Left ventricle myocardium inferior (tissue), 1 donor: ENCODE results near the gene NOL6. TPM values are rescaled to one million over a fixed set of nuclear protein-coding genes. Genes with fewer than 3 reads are reported as not detected.

Experiments
- DNase-seq: peaks from one replicate; pipeline ENCODE4 v3.0.0-alpha.2; 2020
- H3K27ac ChIP-seq: fragments of 200-600 bp; replicated peaks from 2 replicates; pipeline ENCODE4 v1.8.0; 2021
- H3K27me3 ChIP-seq: fragments of 200-600 bp; 2 replicates; pipeline ENCODE4 v1.8.0; 2021; ENCODE audit warnings: low read depth
- H3K36me3 ChIP-seq: fragments of 200-600 bp; 2 replicates; pipeline ENCODE4 v1.8.0; 2021
- H3K4me1 ChIP-seq: fragments of 200-600 bp; 2 replicates; pipeline ENCODE4 v1.8.0; 2021
- H3K4me3 ChIP-seq: fragments of 200-600 bp; 2 replicates; pipeline ENCODE4 v1.8.0; 2021; ENCODE audit warnings: mild to moderate bottlenecking, moderate library complexity
- H3K9me3 ChIP-seq: fragments of 200-600 bp; replicated peaks from 2 replicates; pipeline ENCODE4 v1.8.0; 2021
- intact Hi-C: fragments of 100-400 bp; cut with micrococcal nuclease; formaldehyde crosslinking; loops from one replicate; pipeline ENCODE4 v1.11.0; 2022
- total RNA-seq: library from RNA; stranded (reverse); fragmentation: NEBNext Ultra II Directional; extraction: Animal tissue kit (Norgen Biotek cat#: 25700); gene quantifications from one replicate; pipeline ENCODE4 v1.2.1, GENCODE V29; 2021
- TF ChIP-seq, protein P1 (sequence below): fragments of 200-600 bp; IDR thresholded peaks from 2 replicates; pipeline ENCODE4 v1.8.0; 2021; ENCODE audit warnings: antibody characterized with exemption, mild to moderate bottlenecking, borderline replicate concordance
- donor health status: DM: no; HTN: yes; CAD: no; lungs with severe emphysema.

NOL6 gene
- total RNA-seq, 1 donor from 2014 or later: 13.4 TPM

GRCh38 chr9:33467526-33467925, 6.2 kb downstream of the NOL6 start:
- H3K4me1 ChIP-seq: peaks cover 14% of the 10 kb centered on the region
- intact Hi-C loops: no loop called here

GRCh38 chr9:33466565-33467495, 6.9 kb downstream of the NOL6 start:
- TF ChIP-seq, protein P1, sequence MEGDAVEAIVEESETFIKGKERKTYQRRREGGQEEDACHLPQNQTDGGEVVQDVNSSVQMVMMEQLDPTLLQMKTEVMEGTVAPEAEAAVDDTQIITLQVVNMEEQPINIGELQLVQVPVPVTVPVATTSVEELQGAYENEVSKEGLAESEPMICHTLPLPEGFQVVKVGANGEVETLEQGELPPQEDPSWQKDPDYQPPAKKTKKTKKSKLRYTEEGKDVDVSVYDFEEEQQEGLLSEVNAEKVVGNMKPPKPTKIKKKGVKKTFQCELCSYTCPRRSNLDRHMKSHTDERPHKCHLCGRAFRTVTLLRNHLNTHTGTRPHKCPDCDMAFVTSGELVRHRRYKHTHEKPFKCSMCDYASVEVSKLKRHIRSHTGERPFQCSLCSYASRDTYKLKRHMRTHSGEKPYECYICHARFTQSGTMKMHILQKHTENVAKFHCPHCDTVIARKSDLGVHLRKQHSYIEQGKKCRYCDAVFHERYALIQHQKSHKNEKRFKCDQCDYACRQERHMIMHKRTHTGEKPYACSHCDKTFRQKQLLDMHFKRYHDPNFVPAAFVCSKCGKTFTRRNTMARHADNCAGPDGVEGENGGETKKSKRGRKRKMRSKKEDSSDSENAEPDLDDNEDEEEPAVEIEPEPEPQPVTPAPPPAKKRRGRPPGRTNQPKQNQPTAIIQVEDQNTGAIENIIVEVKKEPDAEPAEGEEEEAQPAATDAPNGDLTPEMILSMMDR: peak; percentile 96
- Histone ChIP-seq H3K36me3 (peaks cover 100% of the 10 kb centered on the region), H3K27me3 (no peaks in the 10 kb centered on the region), H3K9me3 (no peaks in the 10 kb centered on the region), H3K27ac (no peak overlapping the region), H3K4me3 (no peak overlapping the region), H3K4me1 (peaks cover 7% of the 10 kb centered on the region)
- intact Hi-C loops: no loop called here
- peak; percentile 53 for DNase-seq

More at GRCh38 chr9:33467526-33467925, 6.2 kb downstream of the NOL6 start:
- H3K27me3 ChIP-seq: no peaks in the 10 kb centered on the region
- H3K27ac ChIP-seq: no peak overlapping the region
- DNase-seq: no peak
- H3K36me3 ChIP-seq: peaks cover 97% of the 10 kb centered on the region
- no peak overlapping the region for H3K4me3 ChIP-seq
- no peaks in the 10 kb centered on the region for H3K9me3 ChIP-seq
- TF ChIP-seq, protein P1: no peak

- no peak for DNase-seq
- intact Hi-C loops: no loop called here
- Histone ChIP-seq H3K9me3 (no peaks in the 10 kb centered on the region), H3K36me3 (peaks cover 99% of the 10 kb centered on the region), H3K27ac (no peak overlapping the region), H3K4me1 (peaks cover 6% of the 10 kb centered on the region), H3K4me3 (no peak overlapping the region), H3K27me3 (no peaks in the 10 kb centered on the region)
- TF ChIP-seq, protein P1: no peak
Observed at GRCh38 chr9:33465596-33466564, 7.8 kb downstream of the NOL6 start.

DNA sequence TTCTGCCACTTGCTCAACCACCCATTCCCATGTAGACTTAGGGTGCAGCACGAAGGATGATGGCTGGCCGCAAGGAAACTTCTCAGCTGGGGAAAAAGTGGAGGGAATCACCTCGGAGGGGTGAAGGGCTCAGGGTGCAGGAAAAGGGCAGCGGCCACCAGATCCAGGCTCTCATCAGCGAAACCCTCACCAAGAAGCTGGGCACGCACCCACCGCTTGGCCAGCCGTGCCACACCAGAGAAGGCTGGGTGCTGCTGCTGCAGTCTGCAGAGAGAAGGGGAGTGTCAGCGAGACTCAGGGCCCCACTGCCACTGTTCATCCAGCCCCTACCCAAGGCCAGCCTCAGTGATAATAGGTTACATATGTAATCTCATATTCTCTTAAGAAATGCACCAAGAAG, 8.6 kb downstream of the NOL6 start:
- peaks cover 91% of the 10 kb centered on the region for H3K36me3 ChIP-seq
- H3K27ac ChIP-seq: no peak overlapping the region
- no peaks in the 10 kb centered on the region for H3K27me3 ChIP-seq
- no peaks in the 10 kb centered on the region for H3K9me3 ChIP-seq
- DNase-seq: no peak
- H3K4me3 ChIP-seq: no peak overlapping the region
- H3K4me1 ChIP-seq: peaks cover 6% of the 10 kb centered on the region
- TF ChIP-seq, protein P1: no peak
- intact Hi-C loops: no loop called here

DNA sequence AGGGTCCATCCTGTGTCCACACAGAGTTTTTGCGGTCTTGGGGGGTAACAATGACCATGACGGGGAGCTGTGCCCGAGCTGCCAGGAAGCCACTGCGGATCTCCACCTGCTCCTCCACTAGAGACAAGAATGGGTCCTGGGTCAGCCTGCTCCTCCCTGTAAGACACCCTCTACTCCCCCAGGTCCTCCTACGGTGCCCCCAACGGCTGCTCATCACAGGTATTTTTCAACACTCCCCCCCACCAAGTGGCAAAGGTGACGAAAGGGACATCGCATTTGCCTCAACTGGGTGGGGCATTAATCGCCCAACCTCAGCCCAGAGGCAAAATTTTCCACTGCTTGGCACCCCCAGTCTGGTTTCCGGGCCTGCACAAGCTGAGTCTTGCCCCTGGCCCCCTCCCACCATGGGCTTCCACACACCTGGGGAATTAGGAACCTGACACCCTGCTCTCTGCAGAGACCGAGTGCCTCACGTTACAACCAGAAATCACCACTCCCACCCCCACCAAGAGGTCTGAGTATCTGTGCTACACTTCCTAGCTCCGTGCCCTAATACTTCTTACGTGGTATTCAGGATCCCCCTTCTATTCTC, 9.6 kb downstream of the NOL6 start:
- Histone ChIP-seq H3K36me3 (peaks cover 81% of the 10 kb centered on the region), H3K4me1 (no peaks in the 10 kb centered on the region), H3K9me3 (no peaks in the 10 kb centered on the region), H3K4me3 (no peak overlapping the region), H3K27ac (no peak overlapping the region), H3K27me3 (no peaks in the 10 kb centered on the region)
- intact Hi-C loops: no loop called here
- TF ChIP-seq, protein P1: no peak
- DNase-seq: no peak
